Effector memory CD4-positive, alpha-beta T cell (primary cell): ENCODE measurements around the gene SLC22A23.

Experiments used
- DNase-seq, 3 donors: peaks; one replicate each; pipeline ENCODE4 v3.0.0-alpha.2; 2020
- H3K27ac ChIP-seq: 2 replicates; pipeline ENCODE4 v1.7.0; 2013; ENCODE audit warnings: mild to moderate bottlenecking, low read length, moderate library complexity; ENCODE audit not compliant: insufficient read depth, poor library complexity, severe bottlenecking
- H3K27me3 ChIP-seq: replicated peaks from 2 replicates; pipeline ENCODE4 v1.7.0; 2013; ENCODE audit warnings: mild to moderate bottlenecking, low read length; ENCODE audit not compliant: insufficient read depth, control insufficient read depth, poor library complexity, severe bottlenecking
- H3K36me3 ChIP-seq: 2 replicates; pipeline ENCODE4 v1.7.0; 2013; ENCODE audit warnings: mild to moderate bottlenecking, low read length, moderate library complexity; ENCODE audit not compliant: control insufficient read depth, insufficient read depth
- H3K4me1 ChIP-seq: 2 replicates; pipeline ENCODE4 v1.7.0; 2013; ENCODE audit warnings: low read length, mild to moderate bottlenecking; ENCODE audit not compliant: control insufficient read depth, insufficient read depth, poor library complexity, severe bottlenecking
- H3K4me3 ChIP-seq: 2 replicates; pipeline ENCODE4 v1.7.0; 2013; ENCODE audit warnings: low read length, low read depth, mild to moderate bottlenecking; ENCODE audit not compliant: insufficient read depth, poor library complexity, severe bottlenecking
- H3K9me3 ChIP-seq: 2 replicates; pipeline ENCODE4 v1.7.0; 2013; ENCODE audit warnings: mild to moderate bottlenecking, low read length, moderate library complexity; ENCODE audit not compliant: control insufficient read depth

The SLC22A23 gene

GRCh38 chr6:3423439-3424184 is 33.2 kb downstream of the SLC22A23 start:
- H3K4me1 ChIP-seq: no peaks in the 10 kb centered on the region
- H3K9me3 ChIP-seq: no peaks in the 10 kb centered on the region
- DNase-seq: no peak

DNA sequence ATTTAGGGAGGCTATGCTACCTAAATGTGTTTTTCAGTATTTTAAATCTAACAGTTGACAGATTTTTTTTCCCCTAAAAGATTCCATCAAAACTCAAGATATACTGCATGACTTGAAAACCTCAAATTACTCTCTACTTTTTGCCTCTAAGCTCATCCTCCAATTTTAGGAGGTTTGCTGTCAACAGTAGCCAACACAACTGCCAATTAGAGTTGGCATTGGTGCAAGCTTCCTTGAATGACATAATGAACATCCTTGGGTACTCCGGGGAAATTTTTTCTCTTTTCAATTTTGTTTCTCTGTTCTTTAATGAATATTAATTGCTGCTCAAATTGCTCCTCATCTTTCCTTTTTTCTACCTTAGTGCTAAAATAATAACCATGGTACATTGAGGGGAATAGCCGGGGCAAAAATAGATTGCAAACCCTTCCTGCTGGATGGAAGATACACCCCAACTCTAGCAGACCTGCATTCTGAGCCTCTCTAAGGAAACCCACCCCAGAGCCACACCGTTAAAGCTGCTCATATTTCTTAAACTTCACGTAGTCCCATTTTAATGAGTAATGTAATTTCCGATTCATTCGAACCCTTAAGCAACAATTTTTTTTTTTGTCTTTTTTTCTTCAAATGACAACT is 34.3 kb downstream of the SLC22A23 start:
- Histone ChIP-seq H3K4me3 (no peak overlapping the region), H3K9me3 (no peaks in the 10 kb centered on the region), H3K27me3 (no peaks in the 10 kb centered on the region), H3K36me3 (no peaks in the 10 kb centered on the region), H3K4me1 (no peaks in the 10 kb centered on the region), H3K27ac (no peak overlapping the region)
- no peak for DNase-seq

More at GRCh38 chr6:3423439-3424184, 33.2 kb downstream of the SLC22A23 start:
- Histone ChIP-seq H3K4me3 (no peak overlapping the region), H3K36me3 (no peaks in the 10 kb centered on the region), H3K27me3 (no peaks in the 10 kb centered on the region), H3K27ac (no peak overlapping the region)

DNA sequence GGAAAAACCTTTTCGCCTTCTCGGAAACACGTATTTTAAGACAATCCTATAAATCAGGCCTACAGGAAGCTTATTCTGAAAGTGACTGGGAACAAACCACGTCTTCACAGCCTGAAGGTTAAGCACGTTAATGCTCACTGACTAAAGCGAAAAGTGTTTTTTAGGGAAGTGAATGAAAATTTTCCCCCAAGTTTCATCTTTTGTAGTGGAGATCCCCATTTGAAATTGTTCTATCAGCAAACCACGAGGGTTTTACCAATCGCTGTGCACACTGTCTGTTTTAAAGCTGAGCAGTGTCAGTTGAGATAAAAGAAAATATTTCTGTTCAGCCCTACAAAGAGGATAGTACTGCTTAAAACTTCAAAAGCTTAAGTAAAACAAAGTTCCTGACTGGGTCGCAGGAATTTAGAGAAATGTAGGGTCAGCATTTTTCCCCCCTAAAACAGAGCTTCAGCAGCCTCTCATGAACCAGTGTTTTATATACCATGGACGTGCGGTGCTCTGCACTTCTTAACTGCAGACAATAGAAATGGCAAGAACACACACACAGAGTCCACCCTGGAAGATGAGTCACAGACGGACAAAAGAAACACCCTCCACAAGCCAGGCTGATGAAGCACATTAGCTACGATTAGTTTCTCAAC is 34.9 kb downstream of the SLC22A23 start:
- Histone ChIP-seq H3K36me3 (no peaks in the 10 kb centered on the region), H3K27me3 (no peaks in the 10 kb centered on the region), H3K4me1 (no peaks in the 10 kb centered on the region), H3K27ac (no peak overlapping the region), H3K4me3 (no peak overlapping the region), H3K9me3 (no peaks in the 10 kb centered on the region)
- DNase-seq: no peak

- no peak for DNase-seq
- no peak overlapping the region for H3K27ac ChIP-seq
These were observed 35.7 kb downstream of the SLC22A23 start for GRCh38 chr6:3421143-3421542.

DNA sequence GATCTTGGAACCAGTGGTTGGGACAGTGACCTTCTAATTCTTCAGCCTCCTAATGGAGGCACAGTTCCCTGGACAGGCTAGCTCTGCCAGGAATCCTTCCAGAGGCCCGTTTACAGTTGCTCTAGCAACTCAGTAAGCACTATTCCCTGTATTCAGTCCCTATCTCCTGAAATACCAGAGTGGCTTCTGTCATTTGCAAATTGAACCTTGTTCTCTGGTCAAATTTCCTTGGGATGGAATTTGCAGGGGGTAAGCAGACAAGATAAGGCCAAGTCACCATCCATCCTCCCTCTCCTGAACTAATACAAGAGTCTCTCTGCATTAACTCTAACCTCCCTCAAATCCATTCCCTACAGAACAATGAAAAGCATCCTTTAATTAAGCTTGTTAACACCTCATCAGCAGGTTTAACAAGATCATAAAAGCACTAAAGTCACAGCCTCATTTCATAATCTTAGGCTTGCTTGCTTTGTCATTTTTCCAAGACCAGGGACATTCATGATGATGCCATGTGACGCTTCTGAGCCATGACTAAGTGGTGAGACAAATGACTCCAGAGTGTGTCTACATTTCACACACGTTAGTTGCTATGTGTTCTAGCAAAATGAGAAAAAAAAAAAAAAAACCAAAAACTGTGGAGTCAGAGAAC is 37.1 kb downstream of the SLC22A23 start:
- H3K9me3 ChIP-seq: no peaks in the 10 kb centered on the region
- H3K36me3 ChIP-seq: no peaks in the 10 kb centered on the region
- no peak overlapping the region for H3K4me3 ChIP-seq
- DNase-seq: no peak
- H3K27me3 ChIP-seq: no peaks in the 10 kb centered on the region
- no peak overlapping the region for H3K27ac ChIP-seq
- H3K4me1 ChIP-seq: no peaks in the 10 kb centered on the region

More at GRCh38 chr6:3421143-3421542, 35.7 kb downstream of the SLC22A23 start:
- Histone ChIP-seq H3K4me3 (no peak overlapping the region), H3K4me1 (no peaks in the 10 kb centered on the region), H3K27me3 (no peaks in the 10 kb centered on the region), H3K9me3 (no peaks in the 10 kb centered on the region), H3K36me3 (no peaks in the 10 kb centered on the region)

GRCh38 chr6:3418496-3419060 is 38.3 kb downstream of the SLC22A23 start:
- Histone ChIP-seq H3K27me3 (no peaks in the 10 kb centered on the region), H3K4me3 (no peak overlapping the region), H3K36me3 (no peaks in the 10 kb centered on the region), H3K9me3 (no peaks in the 10 kb centered on the region), H3K27ac (no peak overlapping the region), H3K4me1 (peaks cover 3% of the 10 kb centered on the region)
- DNase-seq: no peak

DNA sequence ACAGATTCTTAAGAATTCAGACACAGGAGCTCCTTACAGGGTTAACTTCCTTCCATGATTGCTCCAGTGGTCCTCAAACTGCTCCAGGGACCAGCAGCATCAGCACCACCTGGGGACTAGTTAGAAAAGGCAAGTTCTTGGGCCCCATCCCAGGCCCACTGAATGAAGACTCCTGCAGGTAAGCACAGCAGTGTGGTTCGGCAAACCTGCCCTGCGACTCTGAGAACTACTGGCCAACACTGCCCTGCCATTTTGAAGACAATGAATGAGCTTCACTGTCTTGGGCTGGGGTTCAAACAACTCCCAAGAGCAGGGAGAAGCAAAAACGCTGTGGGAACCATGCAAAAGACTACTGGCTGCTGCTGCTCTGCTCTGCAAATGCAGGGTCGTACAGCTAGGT is 39.4 kb downstream of the SLC22A23 start:
- no peaks in the 10 kb centered on the region for H3K36me3 ChIP-seq
- H3K4me1 ChIP-seq: peaks cover 3% of the 10 kb centered on the region

DNA sequence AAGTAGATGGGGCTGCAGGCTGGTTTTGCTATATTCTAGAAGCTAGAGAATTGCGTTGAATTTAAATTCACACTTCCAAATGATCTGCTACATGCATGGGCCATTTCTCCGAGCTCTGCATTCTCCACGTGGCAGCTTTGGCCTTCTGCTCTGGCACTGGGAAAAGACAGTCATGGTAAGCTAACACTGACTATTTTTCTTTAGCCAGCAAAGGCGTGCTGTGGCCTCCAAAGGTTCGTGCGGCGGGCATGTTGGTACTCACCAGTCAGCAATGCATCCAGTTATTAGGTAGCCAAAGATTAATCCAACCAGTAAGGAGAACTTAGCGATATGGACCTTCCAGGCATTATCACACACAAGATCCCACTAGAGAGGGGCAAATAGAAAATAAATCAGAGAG is 41.4 kb downstream of the SLC22A23 start:
- no peaks in the 10 kb centered on the region for H3K9me3 ChIP-seq

More for the DNA sequence above, 39.4 kb downstream of the SLC22A23 start:
- H3K27ac ChIP-seq: no peak overlapping the region
- H3K9me3 ChIP-seq: no peaks in the 10 kb centered on the region
- DNase-seq: no peak
- H3K27me3 ChIP-seq: no peaks in the 10 kb centered on the region
- no peak overlapping the region for H3K4me3 ChIP-seq

GRCh38 chr6:3415082-3415453 is 41.8 kb downstream of the SLC22A23 start:
- no peaks in the 10 kb centered on the region for H3K9me3 ChIP-seq

More for the DNA sequence above, 41.4 kb downstream of the SLC22A23 start:
- peaks cover 3% of the 10 kb centered on the region for H3K4me1 ChIP-seq
- H3K27me3 ChIP-seq: no peaks in the 10 kb centered on the region
- no peak overlapping the region for H3K4me3 ChIP-seq
- DNase-seq: no peak
- H3K27ac ChIP-seq: no peak overlapping the region
- H3K36me3 ChIP-seq: no peaks in the 10 kb centered on the region

More at GRCh38 chr6:3415082-3415453, 41.8 kb downstream of the SLC22A23 start:
- no peak overlapping the region for H3K27ac ChIP-seq
- no peaks in the 10 kb centered on the region for H3K36me3 ChIP-seq
- no peaks in the 10 kb centered on the region for H3K27me3 ChIP-seq
- peaks cover 3% of the 10 kb centered on the region for H3K4me1 ChIP-seq
- no peak for DNase-seq
- H3K4me3 ChIP-seq: no peak overlapping the region
